CD1c-positive myeloid dendritic cell (primary cell): ENCODE measurements around the gene GNB1L.

ENCODE experiments used
- DNase-seq: peaks from one replicate; pipeline ENCODE4 v3.0.0-alpha.2; 2016; ENCODE audit errors: extremely low spot score

The GNB1L gene

GRCh38 chr22:19823191-19823901 is 31.3 kb downstream of the GNB1L start:
- no peak for DNase-seq

GRCh38 chr22:19822301-19823117 is 32.2 kb downstream of the GNB1L start:
- DNase-seq: no peak

- DNase-seq: no peak
Observed at GRCh38 chr22:19821523-19822300, 33.0 kb downstream of the GNB1L start.

GRCh38 chr22:19820880-19821522 is 33.7 kb downstream of the GNB1L start:
- no peak for DNase-seq

GRCh38 chr22:19819911-19820879 is 34.5 kb downstream of the GNB1L start:
- no peak for DNase-seq

- no peak for DNase-seq
Observed at GRCh38 chr22:19819208-19819910, 35.3 kb downstream of the GNB1L start.

GRCh38 chr22:19818324-19819207 is 36.1 kb downstream of the GNB1L start:
- no peak for DNase-seq

GRCh38 chr22:19816372-19817119 is 38.1 kb downstream of the GNB1L start:
- DNase-seq: no peak

- DNase-seq: no peak
Observed at GRCh38 chr22:19815823-19816290, 38.8 kb downstream of the GNB1L start.

- DNase-seq: no peak
Observed at GRCh38 chr22:19815093-19815822, 39.4 kb downstream of the GNB1L start.

GRCh38 chr22:19814428-19814827 is 40.2 kb downstream of the GNB1L start:
- no peak for DNase-seq

GRCh38 chr22:19812910-19813309 is 41.8 kb downstream of the GNB1L start:
- no peak for DNase-seq

- no peak for DNase-seq
Observed at GRCh38 chr22:19811811-19812771, 42.6 kb downstream of the GNB1L start.

- no peak for DNase-seq
Observed at GRCh38 chr22:19811211-19811621, 43.5 kb downstream of the GNB1L start.

GRCh38 chr22:19810381-19811201 is 44.1 kb downstream of the GNB1L start:
- no peak for DNase-seq
